ENCODE results near the gene CTSV. TPM values are rescaled to one million over a fixed set of nuclear protein-coding genes. Genes with fewer than 3 reads are reported as not detected.

CTSV gene
- total and polyA plus RNA-seq, 2 experiments from 2014 or later = 63.4 to 97.9 TPM

- H3K4me1 ChIP-seq (ENCODE audit: insufficient read depth) = peaks cover 38% of the 10 kb centered on the region
- no peaks in the 10 kb centered on the region for H3K79me2 ChIP-seq (replicated peaks; ENCODE audit: insufficient read depth)
- Mint-ChIP-seq H3K4me3 (no peak overlapping the region; the same call in 2 of the 3 replicates), H3K27ac (peak overlapping the region; percentile 92), H3K36me3 (ENCODE audit: low read depth) (peaks cover 16% of the 10 kb centered on the region), H3K9me3 (peaks cover 17% of the 10 kb centered on the region), H3K27me3 (ENCODE audit: insufficient read depth, low read depth, poor library complexity) (peaks cover 14% of the 10 kb centered on the region), H3K4me1 (peaks cover 43% of the 10 kb centered on the region)
- DNase-seq (ENCODE audit: low spot score) (no peak), ATAC-seq (no peak)
- peaks cover 13% of the 10 kb centered on the region; the same call in 1 of the 2 replicates for H3F3A ChIP-seq (replicated peaks; ENCODE audit: low read depth)
- peak overlapping the region; percentile 85 for H3K27ac ChIP-seq (ENCODE audit: low read depth)
- H3K36me3 ChIP-seq (ENCODE audit: insufficient read depth) = no peaks in the 10 kb centered on the region
- no peaks in the 10 kb centered on the region for H4K20me1 ChIP-seq (replicated peaks; ENCODE audit: insufficient read depth)
- H3K9me2 ChIP-seq (ENCODE audit: insufficient read depth) = no peaks in the 10 kb centered on the region
- TF ChIP-seq CREB1 (CRISPR knock-in tag; IDR thresholded peaks at IDR 0.05; ENCODE audit: low read depth) = no peak
- no peak for TF ChIP-seq POLR2AphosphoS5 (IDR thresholded peaks at IDR 0.05; ENCODE audit: low read depth)
- TF ChIP-seq NANOG (IDR thresholded peaks at IDR 0.05; ENCODE audit: borderline replicate concordance) = no peak
- no peak for TF ChIP-seq STAT1 (IDR thresholded peaks at IDR 0.05; ENCODE audit: unreplicated experiment)
- no peak for TF ChIP-seq EZH2phosphoT487 (IDR thresholded peaks at IDR 0.05; ENCODE audit: unreplicated experiment)
- no peak for TF ChIP-seq CTCF (conservative IDR thresholded peaks at IDR 0.05; ENCODE audit: low read depth in 2 of 2)
- TF ChIP-seq ZNF331 (CRISPR knock-in tag; IDR thresholded peaks at IDR 0.05; ENCODE audit: low read depth) = no peak
- no peak for TF ChIP-seq JUNB (IDR thresholded peaks at IDR 0.05; ENCODE audit: unreplicated experiment)
- TF ChIP-seq ZNF462 (CRISPR knock-in tag; IDR thresholded peaks at IDR 0.05) = no peak
- no peak for TF ChIP-seq ETS1 (IDR thresholded peaks at IDR 0.05)
- TF ChIP-seq ZNF114 (CRISPR knock-in tag; IDR thresholded peaks at IDR 0.05) = no peak
- H3K27me3 ChIP-seq (ENCODE audit: insufficient read depth) = no peaks in the 10 kb centered on the region
- H3K4me3 ChIP-seq = peak overlapping the region; percentile 14; the same call in 1 of the 2 replicates
- peak overlapping the region; percentile 60 for H3K4me2 ChIP-seq
- peak overlapping the region; percentile 30; the same call in 1 of the 2 replicates for H2AFZ ChIP-seq
Observed at GRCh38 chr9:97053717-97054116, 14.8 kb upstream of the CTSV start.

Data from GM23338 (cell line).